ENCODE results near the gene DGUOK. TPM values are rescaled to one million over a fixed set of nuclear protein-coding genes. Genes with fewer than 3 reads are reported as not detected.

Gene DGUOK
- total and polyA plus RNA-seq, 12 donors = 40.0 to 112 (median 60.0) TPM

- DNase-seq = peak in 2 of 7 donors; percentile 29 to 30
- Histone ChIP-seq H3K4me3 (peak overlapping the region in 1 of 4 donors; percentile 78), H3K9me3 (replicated peaks in 1 of 3) (no peaks in the 10 kb centered on the region), H3K36me3 (replicated peaks in 1 of 2) (no peaks in the 10 kb centered on the region), H3K27ac (peak overlapping the region in 2 of 5 donors; percentile 29 to 86), H3K4me1 (replicated peaks in 1 of 2) (peaks cover 20 to 64% of the 10 kb centered on the region in 2 donors), H3K27me3 (no peaks in the 10 kb centered on the region)
- TF ChIP-seq CTCF (IDR thresholded peaks at IDR 0.05) (no peak), POLR2A (IDR thresholded peaks at IDR 0.05) (no peak)
- 55 to 64% (median 61%) methylated on average over 23 to 35 of the region's 35 CpGs for WGBS, 4 donors
- intact Hi-C loops (cut with DNase I) = no loop called here
Measured at GRCh38 chr2:73983322-73984202, 56.9 kb downstream of the DGUOK start.

- peak in 4 of 7 donors; percentile 44 to 65 (median 49) for DNase-seq
- H3K4me3 ChIP-seq = peak within 1 kb of the TSS in 2 of 4 donors; percentile 59 to 78
- no peaks in the 10 kb centered on the region for H3K36me3 ChIP-seq (replicated peaks in 1 of 2)
- H3K9me3 ChIP-seq (replicated peaks in 1 of 3) = no peaks in the 10 kb centered on the region
- 6 to 13% (median 6%) methylated on average over 23 to 85 of the region's 85 CpGs; no CpG with 5 or more reads in 1 of the 4 donors for WGBS, 4 donors
- TF ChIP-seq CTCF (IDR thresholded peaks at IDR 0.05) = no peak
- no peak for TF ChIP-seq POLR2A (IDR thresholded peaks at IDR 0.05)
- intact Hi-C loops (cut with DNase I) = no loop called here
- peak within 1 kb of the TSS in 3 of 5 donors; percentile 47 to 86 (median 67) for H3K27ac ChIP-seq
- peaks cover 19 to 63% of the 10 kb centered on the region in 2 donors for H3K4me1 ChIP-seq (replicated peaks in 1 of 2)
- no peaks in the 10 kb centered on the region for H3K27me3 ChIP-seq
Measured at GRCh38 chr2:73984203-73984921, 57.7 kb downstream of the DGUOK start, which contains the start of gene TET3. Gene TET3, plus strand, starts transcription at chr2:73984910. Its CDS starts 1,494 bp downstream, at chr2:73986404.

- Histone ChIP-seq H3K4me3 (peak overlapping the region in 1 of 4 donors; percentile 78), H3K36me3 (replicated peaks in 1 of 2) (no peaks in the 10 kb centered on the region), H3K27ac (peak overlapping the region in 2 of 5 donors; percentile 29 to 86), H3K27me3 (no peaks in the 10 kb centered on the region), H3K9me3 (replicated peaks in 1 of 3) (no peaks in the 10 kb centered on the region), H3K4me1 (replicated peaks in 1 of 2) (peaks cover 15 to 58% of the 10 kb centered on the region in 2 donors)
- TF ChIP-seq CTCF (IDR thresholded peaks at IDR 0.05) = no peak
- TF ChIP-seq POLR2A (IDR thresholded peaks at IDR 0.05) = peak; percentile 43
- DNase-seq = peak in 5 of 7 donors; percentile 44 to 68 (median 55)
- intact Hi-C loops (cut with DNase I) = no loop called here
- 0 to 1% (median 0%) methylated on average over 3 to 54 of the region's 58 CpGs; no CpG with 5 or more reads in 1 of the 4 donors for WGBS, 4 donors
Measured at GRCh38 chr2:73984922-73985307, 58.2 kb downstream of the DGUOK start.

Measured in adrenal gland (tissue), 12 donors.